ENCODE measurements around the gene ARHGAP15.

DNA sequence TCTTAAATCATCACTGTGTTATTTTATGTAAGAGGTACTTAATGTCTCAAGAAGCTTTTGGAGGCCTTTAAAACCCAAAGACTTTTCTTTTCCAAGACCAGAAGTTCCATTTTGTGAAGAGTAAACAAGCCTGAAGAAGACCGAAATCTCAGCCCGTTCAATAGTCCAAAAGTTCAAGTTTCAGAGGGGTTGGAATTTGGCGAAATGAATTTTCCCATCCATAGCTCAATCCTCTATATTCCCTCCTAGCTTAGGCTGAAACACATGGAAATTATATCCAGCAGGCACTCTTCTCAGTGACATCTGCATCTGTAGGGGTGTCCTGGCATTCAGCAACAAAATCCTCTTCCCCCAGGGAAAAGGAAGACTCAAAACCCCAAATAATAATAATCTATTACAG, 344.6 kb downstream of the ARHGAP15 start:
- no peak for TF ChIP-seq CTCF (IDR thresholded peaks at IDR 0.05; ENCODE audit: low read length)
- TF ChIP-seq EZH2 (optimal IDR thresholded peaks at IDR 0.05; ENCODE audit: low read depth, low read length): no peak

Measured in MM.1S (cell line).